GM23338 (cell line): ENCODE data around the gene MALSU1. TPM values are rescaled to one million over a fixed set of nuclear protein-coding genes. Genes with fewer than 3 reads are reported as not detected.

Source experiments
- ATAC-seq: fragments of 200-7000 bp; cut with Tn5 transposase; 3 replicates; pipeline ENCODE4 v1.9.1; 2020
- DNase-seq: peaks from one replicate; pipeline ENCODE4 v3.0.0-alpha.2; 2015; ENCODE audit warnings: low spot score
- H2AFZ ChIP-seq: fragments of 200-600 bp; sonication (generic); 2 replicates; pipeline ENCODE4 v1.8.0; 2016; ENCODE audit warnings: antibody characterized with exemption, mild to moderate bottlenecking, moderate library complexity
- H3F3A ChIP-seq: fragments of 200-600 bp; sonication (generic); replicated peaks from 2 replicates; pipeline ENCODE4 v1.8.0; 2017; ENCODE audit warnings: antibody characterized with exemption, mixed run types, low read depth
- H3K27ac ChIP-seq: fragments of 200-600 bp; sonication (generic); 2 replicates; pipeline ENCODE4 v1.6.1; 2016; ENCODE audit warnings: low read depth
- H3K27me3 ChIP-seq: fragments of 200-600 bp; sonication (generic); 2 replicates; pipeline ENCODE4 v1.8.0; 2016; ENCODE audit warnings: mild to moderate bottlenecking, mixed run types, moderate library complexity; ENCODE audit not compliant: insufficient read depth
- H3K36me3 ChIP-seq: fragments of 200-600 bp; sonication (generic); 2 replicates; pipeline ENCODE4 v1.8.0; 2016; ENCODE audit warnings: mild to moderate bottlenecking; ENCODE audit not compliant: insufficient read depth
- H3K4me1 ChIP-seq: fragments of 200-600 bp; sonication (generic); 2 replicates; pipeline ENCODE4 v1.8.0; 2016; ENCODE audit warnings: mild to moderate bottlenecking, moderate library complexity; ENCODE audit not compliant: insufficient read depth
- H3K4me2 ChIP-seq: fragments of 200-600 bp; sonication (generic); 2 replicates; pipeline ENCODE4 v1.7.1; 2017; ENCODE audit warnings: mixed run types
- H3K4me3 ChIP-seq: fragments of 200-600 bp; sonication (generic); 2 replicates; pipeline ENCODE4 v1.6.1; 2016; ENCODE audit warnings: mixed run types
- H3K79me2 ChIP-seq: fragments of 200-600 bp; sonication (generic); replicated peaks from 2 replicates; pipeline ENCODE4 v1.8.0; 2017; ENCODE audit warnings: mild to moderate bottlenecking; ENCODE audit not compliant: insufficient read depth
- H3K9me2 ChIP-seq: fragments of 200-600 bp; sonication (generic); 2 replicates; pipeline ENCODE4 v1.8.0; 2017; ENCODE audit not compliant: insufficient read depth
- H4K20me1 ChIP-seq: fragments of 200-600 bp; sonication (generic); replicated peaks from 2 replicates; pipeline ENCODE4 v1.8.0; 2017; ENCODE audit warnings: mild to moderate bottlenecking; ENCODE audit not compliant: insufficient read depth
- H3K27ac Mint-ChIP-seq: 2 replicates; pipeline ENCODE4 v1.8.0; 2020; ENCODE audit warnings: inconsistent platforms, mild to moderate bottlenecking, moderate library complexity, mixed read lengths
- H3K27me3 Mint-ChIP-seq: 3 replicates; pipeline ENCODE4 v1.8.0; 2022; ENCODE audit warnings: low read depth, mild to moderate bottlenecking, moderate library complexity, mixed read lengths, inconsistent platforms; ENCODE audit not compliant: insufficient read depth, poor library complexity
- H3K36me3 Mint-ChIP-seq: 3 replicates; pipeline ENCODE4 v1.8.0; 2021; ENCODE audit warnings: low read depth, mild to moderate bottlenecking, inconsistent platforms, moderate library complexity, mixed read lengths
- H3K4me1 Mint-ChIP-seq: 3 replicates; pipeline ENCODE4 v1.8.0; 2020; ENCODE audit warnings: mild to moderate bottlenecking, inconsistent platforms, mixed read lengths
- H3K4me3 Mint-ChIP-seq: 3 replicates; pipeline ENCODE4 v1.8.0; 2021; ENCODE audit warnings: moderate library complexity, mild to moderate bottlenecking, inconsistent platforms, mixed read lengths
- H3K9me3 Mint-ChIP-seq: 3 replicates; pipeline ENCODE4 v1.8.0; 2020; ENCODE audit warnings: moderate library complexity, mild to moderate bottlenecking, inconsistent platforms, mixed read lengths
- CREB1 ChIP-seq: fragments of 250-450 bp; sonication (Bioruptor Pico); IDR thresholded peaks from 2 replicates; pipeline ENCODE4 v1.5.0; 2020; ENCODE audit warnings: low read depth, mild to moderate bottlenecking, moderate library complexity
- EZH2 ChIP-seq: fragments of 200-600 bp; sonication (generic); IDR thresholded peaks from one replicate; pipeline ENCODE4 v1.8.0; 2017; ENCODE audit warnings: antibody characterized with exemption, mild to moderate bottlenecking, low read depth; ENCODE audit not compliant: unreplicated experiment
- EZH2phosphoT487 ChIP-seq: fragments of 200-600 bp; sonication (generic); IDR thresholded peaks from one replicate; pipeline ENCODE4 v1.8.1; 2018; ENCODE audit warnings: antibody characterized with exemption; ENCODE audit not compliant: unreplicated experiment
- JUNB ChIP-seq: IDR thresholded peaks from one replicate; pipeline ENCODE4 v1.6.1; 2016; ENCODE audit warnings: antibody characterized with exemption; ENCODE audit not compliant: unreplicated experiment
- NANOG ChIP-seq: IDR thresholded peaks from 2 replicates; pipeline ENCODE4 v1.6.1; 2016; ENCODE audit warnings: antibody characterized with exemption, borderline replicate concordance
- POLR2AphosphoS5 ChIP-seq: IDR thresholded peaks from 2 replicates; pipeline ENCODE4 v1.6.1; 2016; ENCODE audit warnings: antibody characterized with exemption, low read depth
- STAT1 ChIP-seq: IDR thresholded peaks from one replicate; pipeline ENCODE4 v1.6.1; 2016; ENCODE audit warnings: antibody characterized with exemption; ENCODE audit not compliant: unreplicated experiment
- ZNF114 ChIP-seq: fragments of 250-450 bp; sonication (Bioruptor Pico); IDR thresholded peaks from 2 replicates; pipeline ENCODE4 v1.5.0; 2020; ENCODE audit warnings: mild to moderate bottlenecking, moderate library complexity
- ZNF331 ChIP-seq: fragments of 250-450 bp; sonication (Bioruptor Pico); IDR thresholded peaks from 2 replicates; pipeline ENCODE4 v1.5.0; 2020; ENCODE audit warnings: low read depth, mild to moderate bottlenecking, moderate library complexity
- polyA plus RNA-seq: library from polyadenylated mRNA; unstranded; fragments of >200 nt; fragmentation: Nextera tagmentation; extraction: Ambion mirVana; gene quantifications from 2 replicates; pipeline ENCODE4 v1.2.1, GENCODE V29; 2016
- total RNA-seq: library from RNA; depleted of rRNA; stranded (reverse); fragments of >200 nt; shearing (Covaris generic); gene quantifications from 2 replicates; pipeline ENCODE4 v1.2.3, GENCODE V29; 2014
- TF ChIP-seq, protein P1 (sequence below), 2 experiments: fragments of 200-600 bp in 1 of 2; sonication (generic) in 1 of 2; conservative IDR thresholded peaks; 2 replicates each; pipeline versions ENCODE4 v1.5.1 to v1.6.1; 2016 to 2017; ENCODE audit warnings: antibody characterized with exemption in 2 of 2, low read depth in 2 of 2, mild to moderate bottlenecking in 2 of 2, moderate library complexity in 1 of 2
- TF ChIP-seq, protein P2 (sequence below): fragments of 250-450 bp; sonication (Bioruptor Pico); IDR thresholded peaks from 2 replicates; pipeline ENCODE4 v1.5.0; 2020; ENCODE audit warnings: mild to moderate bottlenecking, moderate library complexity
- TF ChIP-seq, protein P3 (sequence below): IDR thresholded peaks from one replicate; pipeline ENCODE4 v1.6.1; 2018; ENCODE audit warnings: antibody characterized with exemption; ENCODE audit not compliant: unreplicated experiment

MALSU1 gene
- total and polyA plus RNA-seq, 2 experiments from 2014 or later, result 96.8 to 209 TPM

DNA sequence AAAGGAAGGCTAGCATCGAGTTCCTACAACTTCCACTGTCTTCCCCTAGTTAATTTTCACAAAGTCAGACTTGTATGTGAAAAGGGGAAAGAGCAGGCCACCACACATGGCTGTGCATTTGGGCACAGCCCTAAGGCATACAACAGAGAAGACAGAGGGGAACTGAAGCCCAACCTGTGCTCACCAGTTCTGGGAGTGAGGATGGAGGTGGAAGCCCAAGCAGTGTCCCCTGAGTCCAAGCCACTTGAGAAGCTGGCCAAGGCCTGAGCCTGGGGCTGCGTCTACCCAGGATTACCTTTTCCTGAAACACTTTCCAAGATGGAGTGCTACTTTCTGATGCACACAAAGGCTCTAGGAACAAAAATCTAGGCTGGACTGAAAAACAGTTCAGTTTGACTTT, 32.2 kb upstream of the MALSU1 start (continued):
- TF ChIP-seq, protein P1, sequence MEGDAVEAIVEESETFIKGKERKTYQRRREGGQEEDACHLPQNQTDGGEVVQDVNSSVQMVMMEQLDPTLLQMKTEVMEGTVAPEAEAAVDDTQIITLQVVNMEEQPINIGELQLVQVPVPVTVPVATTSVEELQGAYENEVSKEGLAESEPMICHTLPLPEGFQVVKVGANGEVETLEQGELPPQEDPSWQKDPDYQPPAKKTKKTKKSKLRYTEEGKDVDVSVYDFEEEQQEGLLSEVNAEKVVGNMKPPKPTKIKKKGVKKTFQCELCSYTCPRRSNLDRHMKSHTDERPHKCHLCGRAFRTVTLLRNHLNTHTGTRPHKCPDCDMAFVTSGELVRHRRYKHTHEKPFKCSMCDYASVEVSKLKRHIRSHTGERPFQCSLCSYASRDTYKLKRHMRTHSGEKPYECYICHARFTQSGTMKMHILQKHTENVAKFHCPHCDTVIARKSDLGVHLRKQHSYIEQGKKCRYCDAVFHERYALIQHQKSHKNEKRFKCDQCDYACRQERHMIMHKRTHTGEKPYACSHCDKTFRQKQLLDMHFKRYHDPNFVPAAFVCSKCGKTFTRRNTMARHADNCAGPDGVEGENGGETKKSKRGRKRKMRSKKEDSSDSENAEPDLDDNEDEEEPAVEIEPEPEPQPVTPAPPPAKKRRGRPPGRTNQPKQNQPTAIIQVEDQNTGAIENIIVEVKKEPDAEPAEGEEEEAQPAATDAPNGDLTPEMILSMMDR (conservative IDR thresholded peaks at IDR 0.05; ENCODE audit: low read depth in 2 of 2), result no peak
- TF ChIP-seq STAT1, result no peak

DNA sequence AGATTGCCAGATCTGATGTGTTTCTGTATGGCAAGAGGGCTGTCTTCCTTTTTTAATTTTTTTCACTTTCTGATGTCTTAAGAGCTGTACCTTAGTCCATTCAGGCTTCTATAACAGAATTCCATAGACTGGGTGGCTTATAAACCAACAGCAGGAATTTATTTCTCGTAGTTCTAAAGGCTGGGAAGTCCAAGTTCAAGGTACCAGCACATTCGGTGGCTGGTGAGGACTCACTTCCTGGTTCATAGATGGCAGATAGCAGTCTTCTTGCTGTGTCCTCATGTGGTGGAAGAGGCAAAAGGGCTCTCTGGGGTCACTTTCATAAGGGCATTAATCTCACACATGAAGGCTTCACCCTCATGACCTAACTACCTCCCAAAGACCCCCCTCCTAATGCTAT, 31.8 kb upstream of the MALSU1 start:
- no peak overlapping the region for H3K27ac Mint-ChIP-seq
- no peaks in the 10 kb centered on the region for H3K36me3 ChIP-seq
- no peak for DNase-seq
- H3K4me1 ChIP-seq, result no peaks in the 10 kb centered on the region
- H3K79me2 ChIP-seq, result no peaks in the 10 kb centered on the region
- H3K9me2 ChIP-seq, result no peaks in the 10 kb centered on the region
- H3K4me3 Mint-ChIP-seq, result no peak overlapping the region
- no peaks in the 10 kb centered on the region for H4K20me1 ChIP-seq
- H3F3A ChIP-seq, result no peaks in the 10 kb centered on the region
- no peak overlapping the region for H3K4me3 ChIP-seq
- no peak overlapping the region for H3K27ac ChIP-seq
- H3K4me2 ChIP-seq, result no peak overlapping the region
- H3K36me3 Mint-ChIP-seq, result no peaks in the 10 kb centered on the region
- H2AFZ ChIP-seq, result no peak overlapping the region
- H3K4me1 Mint-ChIP-seq, result peaks cover 7% of the 10 kb centered on the region; the same call in 1 of the 3 replicates
- ATAC-seq, result no peak
- H3K9me3 Mint-ChIP-seq, result no peaks in the 10 kb centered on the region
- peaks cover 2% of the 10 kb centered on the region for H3K27me3 Mint-ChIP-seq
- H3K27me3 ChIP-seq, result no peaks in the 10 kb centered on the region
- TF ChIP-seq JUNB, result no peak
- TF ChIP-seq, protein P2, sequence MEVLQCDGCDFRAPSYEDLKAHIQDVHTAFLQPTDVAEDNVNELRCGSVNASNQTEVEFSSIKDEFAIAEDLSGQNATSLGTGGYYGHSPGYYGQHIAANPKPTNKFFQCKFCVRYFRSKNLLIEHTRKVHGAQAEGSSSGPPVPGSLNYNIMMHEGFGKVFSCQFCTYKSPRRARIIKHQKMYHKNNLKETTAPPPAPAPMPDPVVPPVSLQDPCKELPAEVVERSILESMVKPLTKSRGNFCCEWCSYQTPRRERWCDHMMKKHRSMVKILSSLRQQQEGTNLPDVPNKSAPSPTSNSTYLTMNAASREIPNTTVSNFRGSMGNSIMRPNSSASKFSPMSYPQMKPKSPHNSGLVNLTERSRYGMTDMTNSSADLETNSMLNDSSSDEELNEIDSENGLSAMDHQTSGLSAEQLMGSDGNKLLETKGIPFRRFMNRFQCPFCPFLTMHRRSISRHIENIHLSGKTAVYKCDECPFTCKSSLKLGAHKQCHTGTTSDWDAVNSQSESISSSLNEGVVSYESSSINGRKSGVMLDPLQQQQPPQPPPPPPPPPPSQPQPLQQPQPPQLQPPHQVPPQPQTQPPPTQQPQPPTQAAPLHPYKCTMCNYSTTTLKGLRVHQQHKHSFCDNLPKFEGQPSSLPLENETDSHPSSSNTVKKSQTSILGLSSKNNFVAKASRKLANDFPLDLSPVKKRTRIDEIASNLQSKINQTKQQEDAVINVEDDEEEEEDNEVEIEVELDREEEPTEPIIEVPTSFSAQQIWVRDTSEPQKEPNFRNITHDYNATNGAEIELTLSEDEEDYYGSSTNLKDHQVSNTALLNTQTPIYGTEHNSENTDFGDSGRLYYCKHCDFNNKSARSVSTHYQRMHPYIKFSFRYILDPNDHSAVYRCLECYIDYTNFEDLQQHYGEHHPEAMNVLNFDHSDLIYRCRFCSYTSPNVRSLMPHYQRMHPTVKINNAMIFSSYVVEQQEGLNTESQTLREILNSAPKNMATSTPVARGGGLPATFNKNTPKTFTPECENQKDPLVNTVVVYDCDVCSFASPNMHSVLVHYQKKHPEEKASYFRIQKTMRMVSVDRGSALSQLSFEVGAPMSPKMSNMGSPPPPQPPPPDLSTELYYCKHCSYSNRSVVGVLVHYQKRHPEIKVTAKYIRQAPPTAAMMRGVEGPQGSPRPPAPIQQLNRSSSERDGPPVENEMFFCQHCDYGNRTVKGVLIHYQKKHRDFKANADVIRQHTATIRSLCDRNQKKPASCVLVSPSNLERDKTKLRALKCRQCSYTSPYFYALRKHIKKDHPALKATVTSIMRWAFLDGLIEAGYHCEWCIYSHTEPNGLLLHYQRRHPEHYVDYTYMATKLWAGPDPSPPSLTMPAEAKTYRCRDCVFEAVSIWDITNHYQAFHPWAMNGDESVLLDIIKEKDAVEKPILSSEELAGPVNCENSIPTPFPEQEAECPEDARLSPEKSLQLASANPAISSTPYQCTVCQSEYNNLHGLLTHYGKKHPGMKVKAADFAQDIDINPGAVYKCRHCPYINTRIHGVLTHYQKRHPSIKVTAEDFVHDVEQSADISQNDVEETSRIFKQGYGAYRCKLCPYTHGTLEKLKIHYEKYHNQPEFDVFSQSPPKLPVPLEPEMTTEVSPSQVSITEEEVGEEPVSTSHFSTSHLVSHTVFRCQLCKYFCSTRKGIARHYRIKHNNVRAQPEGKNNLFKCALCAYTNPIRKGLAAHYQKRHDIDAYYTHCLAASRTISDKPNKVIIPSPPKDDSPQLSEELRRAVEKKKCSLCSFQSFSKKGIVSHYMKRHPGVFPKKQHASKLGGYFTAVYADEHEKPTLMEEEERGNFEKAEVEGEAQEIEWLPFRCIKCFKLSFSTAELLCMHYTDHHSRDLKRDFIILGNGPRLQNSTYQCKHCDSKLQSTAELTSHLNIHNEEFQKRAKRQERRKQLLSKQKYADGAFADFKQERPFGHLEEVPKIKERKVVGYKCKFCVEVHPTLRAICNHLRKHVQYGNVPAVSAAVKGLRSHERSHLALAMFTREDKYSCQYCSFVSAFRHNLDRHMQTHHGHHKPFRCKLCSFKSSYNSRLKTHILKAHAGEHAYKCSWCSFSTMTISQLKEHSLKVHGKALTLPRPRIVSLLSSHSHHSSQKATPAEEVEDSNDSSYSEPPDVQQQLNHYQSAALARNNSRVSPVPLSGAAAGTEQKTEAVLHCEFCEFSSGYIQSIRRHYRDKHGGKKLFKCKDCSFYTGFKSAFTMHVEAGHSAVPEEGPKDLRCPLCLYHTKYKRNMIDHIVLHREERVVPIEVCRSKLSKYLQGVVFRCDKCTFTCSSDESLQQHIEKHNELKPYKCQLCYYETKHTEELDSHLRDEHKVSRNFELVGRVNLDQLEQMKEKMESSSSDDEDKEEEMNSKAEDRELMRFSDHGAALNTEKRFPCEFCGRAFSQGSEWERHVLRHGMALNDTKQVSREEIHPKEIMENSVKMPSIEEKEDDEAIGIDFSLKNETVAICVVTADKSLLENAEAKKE (CRISPR knock-in tag), result no peak
- no peak for TF ChIP-seq EZH2
- no peak for TF ChIP-seq NANOG
- TF ChIP-seq ZNF331, result no peak
- TF ChIP-seq EZH2phosphoT487, result no peak
- TF ChIP-seq, protein P3, sequence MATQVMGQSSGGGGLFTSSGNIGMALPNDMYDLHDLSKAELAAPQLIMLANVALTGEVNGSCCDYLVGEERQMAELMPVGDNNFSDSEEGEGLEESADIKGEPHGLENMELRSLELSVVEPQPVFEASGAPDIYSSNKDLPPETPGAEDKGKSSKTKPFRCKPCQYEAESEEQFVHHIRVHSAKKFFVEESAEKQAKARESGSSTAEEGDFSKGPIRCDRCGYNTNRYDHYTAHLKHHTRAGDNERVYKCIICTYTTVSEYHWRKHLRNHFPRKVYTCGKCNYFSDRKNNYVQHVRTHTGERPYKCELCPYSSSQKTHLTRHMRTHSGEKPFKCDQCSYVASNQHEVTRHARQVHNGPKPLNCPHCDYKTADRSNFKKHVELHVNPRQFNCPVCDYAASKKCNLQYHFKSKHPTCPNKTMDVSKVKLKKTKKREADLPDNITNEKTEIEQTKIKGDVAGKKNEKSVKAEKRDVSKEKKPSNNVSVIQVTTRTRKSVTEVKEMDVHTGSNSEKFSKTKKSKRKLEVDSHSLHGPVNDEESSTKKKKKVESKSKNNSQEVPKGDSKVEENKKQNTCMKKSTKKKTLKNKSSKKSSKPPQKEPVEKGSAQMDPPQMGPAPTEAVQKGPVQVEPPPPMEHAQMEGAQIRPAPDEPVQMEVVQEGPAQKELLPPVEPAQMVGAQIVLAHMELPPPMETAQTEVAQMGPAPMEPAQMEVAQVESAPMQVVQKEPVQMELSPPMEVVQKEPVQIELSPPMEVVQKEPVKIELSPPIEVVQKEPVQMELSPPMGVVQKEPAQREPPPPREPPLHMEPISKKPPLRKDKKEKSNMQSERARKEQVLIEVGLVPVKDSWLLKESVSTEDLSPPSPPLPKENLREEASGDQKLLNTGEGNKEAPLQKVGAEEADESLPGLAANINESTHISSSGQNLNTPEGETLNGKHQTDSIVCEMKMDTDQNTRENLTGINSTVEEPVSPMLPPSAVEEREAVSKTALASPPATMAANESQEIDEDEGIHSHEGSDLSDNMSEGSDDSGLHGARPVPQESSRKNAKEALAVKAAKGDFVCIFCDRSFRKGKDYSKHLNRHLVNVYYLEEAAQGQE, result no peak
- no peak for TF ChIP-seq CREB1 (CRISPR knock-in tag)
- TF ChIP-seq POLR2AphosphoS5, result no peak
- TF ChIP-seq STAT1, result no peak
- TF ChIP-seq ZNF114 (CRISPR knock-in tag), result no peak
- TF ChIP-seq, protein P1 (conservative IDR thresholded peaks at IDR 0.05; ENCODE audit: low read depth in 2 of 2), result no peak
